AG09309 (cell line): ENCODE measurements around the gene SELENOW.
"Not testable (repeated sequence)": the region's sequence is repeated elsewhere in the genome, so short reads cannot be mapped to it uniquely, and the experiment has no call there.

Experiments
- DNase-seq: peaks from one replicate; pipeline ENCODE4 v3.0.0-alpha.2; 2010; ENCODE audit warnings: low read depth
- H3K4me3 ChIP-seq: 2 replicates; pipeline ENCODE4 v1.5.1; 2011; ENCODE audit warnings: mild to moderate bottlenecking, low read depth, low read length, moderate library complexity; ENCODE audit not compliant: control insufficient read depth
- TF ChIP-seq, protein P1 (sequence below): IDR thresholded peaks from 2 replicates; pipeline ENCODE4 v1.5.1; 2011; ENCODE audit warnings: mild to moderate bottlenecking, low read depth, low read length, inconsistent platforms; ENCODE audit not compliant: insufficient read depth, control insufficient read depth; ENCODE audit errors: missing control alignments

The SELENOW gene

DNA sequence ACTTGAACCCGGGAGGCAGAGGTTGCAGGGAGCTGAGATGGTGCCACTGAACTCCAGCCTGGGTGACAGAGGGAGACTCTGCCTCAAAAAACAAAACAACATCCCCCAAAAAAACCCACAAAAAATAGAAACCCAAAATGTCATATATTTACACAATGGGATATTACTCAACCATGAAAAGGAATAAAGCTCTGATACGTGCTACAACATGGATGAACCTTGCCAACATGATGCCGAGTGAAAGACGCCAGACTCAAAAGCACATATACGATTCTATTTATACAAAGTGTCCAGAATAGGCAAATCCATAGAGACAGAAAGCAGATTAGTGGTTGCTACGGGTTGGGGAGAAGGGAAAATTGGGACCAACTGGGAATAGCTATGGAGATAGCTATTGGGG is 27.9 kb downstream of the SELENOW start:
- TF ChIP-seq, protein P1, sequence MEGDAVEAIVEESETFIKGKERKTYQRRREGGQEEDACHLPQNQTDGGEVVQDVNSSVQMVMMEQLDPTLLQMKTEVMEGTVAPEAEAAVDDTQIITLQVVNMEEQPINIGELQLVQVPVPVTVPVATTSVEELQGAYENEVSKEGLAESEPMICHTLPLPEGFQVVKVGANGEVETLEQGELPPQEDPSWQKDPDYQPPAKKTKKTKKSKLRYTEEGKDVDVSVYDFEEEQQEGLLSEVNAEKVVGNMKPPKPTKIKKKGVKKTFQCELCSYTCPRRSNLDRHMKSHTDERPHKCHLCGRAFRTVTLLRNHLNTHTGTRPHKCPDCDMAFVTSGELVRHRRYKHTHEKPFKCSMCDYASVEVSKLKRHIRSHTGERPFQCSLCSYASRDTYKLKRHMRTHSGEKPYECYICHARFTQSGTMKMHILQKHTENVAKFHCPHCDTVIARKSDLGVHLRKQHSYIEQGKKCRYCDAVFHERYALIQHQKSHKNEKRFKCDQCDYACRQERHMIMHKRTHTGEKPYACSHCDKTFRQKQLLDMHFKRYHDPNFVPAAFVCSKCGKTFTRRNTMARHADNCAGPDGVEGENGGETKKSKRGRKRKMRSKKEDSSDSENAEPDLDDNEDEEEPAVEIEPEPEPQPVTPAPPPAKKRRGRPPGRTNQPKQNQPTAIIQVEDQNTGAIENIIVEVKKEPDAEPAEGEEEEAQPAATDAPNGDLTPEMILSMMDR, result no peak
- no peak overlapping the region for H3K4me3 ChIP-seq
- DNase-seq, result no peak

DNA sequence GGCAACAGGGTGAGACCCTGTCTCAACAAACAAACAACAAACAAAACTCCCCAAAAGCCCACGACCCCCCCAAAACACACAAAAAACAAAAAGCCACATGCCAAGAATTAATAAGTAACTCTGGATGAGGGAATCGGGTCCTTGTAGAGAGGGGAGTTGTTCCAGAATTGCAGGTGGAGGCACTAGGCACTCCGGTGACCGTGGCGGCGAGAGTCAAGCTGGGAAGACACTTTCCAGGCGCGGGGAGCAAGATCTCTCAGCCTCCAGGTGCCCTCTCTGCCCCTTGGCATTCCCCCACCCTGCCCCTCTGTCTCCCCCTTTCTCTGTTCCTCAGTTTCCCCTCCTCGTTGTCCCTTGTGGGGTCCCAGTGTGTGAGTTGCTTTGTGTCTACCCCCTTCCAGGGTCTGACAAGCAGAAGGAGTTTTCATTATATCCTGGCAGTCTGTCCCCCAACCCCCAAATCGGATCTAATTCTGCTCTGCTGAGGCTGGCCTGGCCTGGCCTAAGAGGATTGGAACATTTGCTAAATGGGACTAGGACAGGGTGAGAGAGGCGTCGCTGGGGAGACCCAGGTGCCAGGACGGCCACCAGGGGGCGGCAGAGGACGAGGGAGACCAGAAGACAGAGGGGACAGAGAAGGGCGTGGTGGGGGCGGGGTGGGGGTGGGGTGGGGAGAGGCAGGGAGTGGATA is 34.9 kb downstream of the SELENOW start:
- TF ChIP-seq, protein P1, result peak; percentile 71
- no peak for DNase-seq
- H3K4me3 ChIP-seq, result no peak overlapping the region

DNA sequence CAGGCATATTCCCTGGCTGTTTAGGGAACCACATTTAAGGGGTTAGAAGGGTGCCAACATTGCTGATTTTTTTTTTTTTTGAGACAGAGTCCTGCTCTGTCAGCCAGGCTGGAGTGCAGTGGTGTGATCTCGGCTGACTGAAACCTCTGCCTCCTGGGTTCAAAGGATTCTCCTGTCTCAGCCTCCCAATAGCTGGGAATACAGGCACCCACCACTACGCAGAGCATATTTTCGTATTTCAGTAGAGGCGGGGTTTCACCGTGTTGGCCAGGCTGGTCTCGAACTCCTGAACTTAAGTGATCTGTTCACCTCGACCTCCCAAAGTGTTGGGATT is 35.5 kb downstream of the SELENOW start:
- DNase-seq, result no peak
- TF ChIP-seq, protein P1, result no peak
- no peak overlapping the region for H3K4me3 ChIP-seq

DNA sequence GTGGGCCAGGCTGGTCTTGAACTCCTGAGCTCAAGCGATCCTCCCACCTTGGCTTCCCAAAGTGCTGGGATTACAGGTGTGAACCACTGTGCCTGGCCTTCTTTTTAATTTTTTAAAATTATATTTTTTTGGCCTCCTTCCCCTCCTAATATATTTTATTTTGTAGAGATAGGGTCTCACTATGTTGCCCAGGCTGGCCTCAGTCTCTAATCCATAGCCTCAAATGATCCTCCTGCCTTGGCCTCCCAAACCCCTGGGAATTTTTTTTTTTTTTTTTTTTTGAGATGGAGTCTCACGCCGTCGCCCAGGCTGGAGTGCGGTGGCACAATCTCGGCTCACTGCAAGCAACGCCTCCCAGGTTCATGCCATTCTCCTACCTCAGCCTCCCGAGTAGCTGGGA is 37.8 kb downstream of the SELENOW start:
- not testable (repeated sequence) for DNase-seq, H3K4me3 ChIP-seq

DNA sequence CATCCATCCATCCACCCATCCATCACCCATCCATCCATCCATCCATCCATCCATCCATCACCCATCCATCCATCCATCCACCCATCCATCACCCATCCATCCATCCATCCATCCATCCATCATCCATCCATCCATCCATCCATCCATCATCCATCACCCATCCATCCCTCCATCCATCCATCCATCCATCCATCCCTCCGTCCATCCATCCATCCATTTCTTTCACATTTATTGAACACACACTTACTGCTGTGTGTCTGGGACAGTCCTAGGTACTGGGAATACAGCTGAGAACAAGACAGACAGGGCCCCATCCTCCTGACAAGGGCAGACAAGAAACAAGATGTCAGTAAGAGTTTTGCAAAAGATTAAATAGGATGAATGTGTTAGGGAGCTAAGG is 39.7 kb downstream of the SELENOW start:
- not testable (repeated sequence) for DNase-seq, H3K4me3 ChIP-seq

DNA sequence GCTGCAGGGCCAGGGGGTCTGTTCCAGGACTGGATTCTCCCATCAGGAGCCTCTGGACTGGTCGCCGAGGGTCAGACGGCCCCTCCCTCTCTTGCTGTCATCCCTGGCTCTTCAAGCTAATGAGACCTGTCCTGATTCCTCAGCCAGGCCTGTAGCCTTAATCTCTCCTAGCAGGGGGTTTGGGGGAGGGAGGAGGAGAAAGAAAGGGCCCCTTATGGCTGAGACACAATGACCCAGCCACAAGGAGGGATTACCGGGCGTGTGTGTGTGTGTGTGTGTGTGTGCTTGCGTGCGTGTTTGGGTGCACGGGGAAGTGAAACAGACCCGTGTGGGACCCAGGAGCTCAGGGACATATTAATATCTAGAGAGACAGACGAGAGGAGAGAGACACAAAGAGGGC is 41.4 kb downstream of the SELENOW start:
- H3K4me3 ChIP-seq, result no peak overlapping the region
- no peak for DNase-seq
- TF ChIP-seq, protein P1, result no peak

DNA sequence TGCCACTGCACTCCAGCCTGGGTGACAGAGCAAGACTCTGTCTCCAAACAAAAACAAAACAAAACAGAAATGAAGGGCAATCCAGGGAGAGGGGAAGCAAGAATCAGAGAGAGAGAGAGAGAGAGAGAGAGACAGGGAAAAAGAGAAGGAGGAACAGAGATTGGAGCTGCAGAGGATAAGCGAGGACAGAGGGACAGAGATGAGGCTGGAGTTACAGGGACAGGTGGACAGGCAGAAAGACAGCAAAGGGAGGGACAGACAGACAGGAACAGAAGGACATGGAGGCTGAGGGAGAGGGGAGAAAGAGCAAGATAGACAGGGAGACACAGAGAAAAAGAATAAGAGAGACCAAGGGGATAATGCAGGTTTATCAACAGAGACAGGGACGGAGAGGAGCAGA is 41.9 kb downstream of the SELENOW start:
- no peak overlapping the region for H3K4me3 ChIP-seq
- TF ChIP-seq, protein P1, result no peak
- DNase-seq, result no peak

DNA sequence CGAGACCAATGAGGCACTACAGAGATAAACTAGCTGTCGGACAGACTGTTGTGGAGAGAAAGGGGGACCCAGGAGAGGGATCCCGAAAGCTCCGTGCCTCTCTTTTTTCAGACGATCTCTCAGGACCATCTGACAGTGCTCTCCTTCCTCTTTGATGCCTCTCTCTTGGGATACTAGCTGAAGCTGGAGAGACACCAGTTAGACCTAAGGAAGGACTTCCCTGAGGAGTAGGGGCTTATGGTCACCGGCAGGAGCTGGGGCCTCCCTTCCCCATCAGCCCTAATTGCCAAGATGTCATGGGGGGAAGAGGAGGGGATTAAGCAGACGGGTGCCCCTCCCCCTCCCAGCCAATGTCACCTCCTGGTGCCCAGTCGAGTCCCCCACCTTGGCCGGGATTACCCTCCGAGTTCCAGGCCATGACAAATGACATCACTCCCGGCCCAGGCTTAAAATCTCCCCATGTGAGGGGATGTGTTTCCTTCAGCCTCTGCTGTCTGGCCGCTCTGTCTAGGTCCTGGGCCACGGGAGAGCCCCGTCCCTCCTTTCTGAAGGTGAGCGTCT is 43.0 kb downstream of the SELENOW start, which contains the start of gene CRX:
TSS of gene CRX (plus strand) at position 478 of the 561 bp plus-strand sequence. CDS start 12,507 bp downstream, outside the sequence.
- DNase-seq, result no peak
- TF ChIP-seq, protein P1, result no peak
- no peak within 1 kb of the TSS for H3K4me3 ChIP-seq
